NCI-H345 (cell line): Measurements from ENCODE around the gene LRRC59.
A peak's percentile ranks its signal among the peaks of the same experiment; 100 is the strongest.
"Not testable (repeated sequence)": the region's sequence is repeated elsewhere in the genome, so short reads cannot be mapped to it uniquely, and the experiment has no call there.

ENCODE experiments used
- DNase-seq: peaks from one replicate; lab custom pipeline; 2025; lab: John Stamatoyannopoulos, UW

LRRC59 gene

GRCh38 chr17:50424996-50425681, 27.8 kb upstream of the LRRC59 start:
- no peak for DNase-seq

GRCh38 chr17:50424246-50424995, 27.1 kb upstream of the LRRC59 start:
- DNase-seq = no peak

- no peak for DNase-seq
Observed at GRCh38 chr17:50423553-50424159, 26.3 kb upstream of the LRRC59 start.

- no peak for DNase-seq
Observed at GRCh38 chr17:50422738-50423137, 25.4 kb upstream of the LRRC59 start.

GRCh38 chr17:50421308-50422051, 24.2 kb upstream of the LRRC59 start:
- no peak for DNase-seq

DNA sequence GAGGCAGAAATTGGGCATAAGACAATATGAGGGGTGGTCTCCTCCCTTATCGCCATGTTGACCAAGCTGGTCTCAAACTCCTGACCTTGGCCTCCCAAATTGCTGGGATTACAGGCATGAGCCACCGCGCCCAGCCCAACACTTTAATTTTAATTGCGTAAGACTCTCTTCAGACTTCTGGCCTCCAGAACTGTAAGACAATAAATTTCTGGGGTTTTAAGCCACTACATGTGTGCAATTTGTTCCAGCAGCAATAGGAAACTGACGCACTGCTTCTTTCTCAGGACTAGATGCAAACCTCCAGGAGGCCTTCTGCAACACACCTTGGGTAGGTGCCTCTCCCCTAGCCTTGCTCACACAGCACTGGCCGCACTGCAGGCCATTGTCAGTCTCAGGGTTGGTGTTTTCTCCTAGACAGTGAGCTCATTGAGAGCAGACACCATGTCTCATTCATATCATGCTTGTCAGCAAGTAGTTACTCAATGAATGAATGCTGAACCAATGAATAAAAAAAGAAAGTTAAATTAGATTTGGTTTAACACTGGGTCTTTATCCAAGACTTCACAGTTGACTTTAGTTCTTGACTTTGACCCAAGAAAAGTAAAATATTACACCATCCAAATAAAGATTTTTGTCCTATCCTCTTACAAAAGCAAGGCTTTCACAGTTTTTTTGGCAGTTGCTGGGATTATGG, 23.2 kb upstream of the LRRC59 start:
- DNase-seq = no peak

GRCh38 chr17:50419577-50419976, 22.3 kb upstream of the LRRC59 start:
- not testable (repeated sequence) for DNase-seq

DNA sequence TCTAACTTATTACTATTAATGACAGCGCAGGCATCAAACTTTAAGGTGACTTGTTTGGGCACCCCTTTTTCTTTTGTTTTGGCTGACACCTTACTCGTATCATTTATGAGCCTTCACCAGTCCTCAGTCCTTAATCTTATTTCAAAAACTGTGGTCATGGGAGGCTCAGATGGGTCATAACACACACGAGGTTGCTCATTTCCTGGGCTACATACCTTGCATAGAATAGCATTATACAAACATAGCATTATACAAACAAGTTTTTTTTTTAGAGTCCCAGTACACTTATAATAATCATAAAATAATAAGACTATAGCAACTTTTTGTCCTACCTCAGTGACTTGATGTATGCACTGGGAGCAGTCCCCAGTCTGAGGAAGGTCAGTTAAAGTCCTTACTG, 17.5 kb upstream of the LRRC59 start:
- no peak for DNase-seq

GRCh38 chr17:50412188-50412732, 14.9 kb upstream of the LRRC59 start:
- DNase-seq = no peak

DNA sequence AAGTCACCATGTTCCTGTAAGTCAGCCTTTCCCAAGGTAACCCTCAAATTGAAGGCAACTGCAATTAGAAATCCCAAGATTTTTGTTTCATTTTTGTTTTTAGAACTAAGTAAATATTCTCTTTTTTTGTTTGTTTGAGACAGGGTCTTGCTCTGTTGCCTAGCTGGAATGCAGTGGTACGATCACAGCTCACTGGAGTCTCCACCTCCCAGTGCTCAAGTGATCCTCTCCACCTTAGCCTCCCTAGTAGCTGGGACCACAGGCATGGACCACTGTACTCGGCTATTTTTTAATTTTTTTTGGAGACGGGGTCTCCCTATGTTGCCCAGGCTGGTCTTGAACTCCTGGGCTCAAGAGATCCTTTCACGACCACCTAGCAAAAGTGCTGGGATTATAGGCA, 10.6 kb upstream of the LRRC59 start:
- DNase-seq = no peak

- DNase-seq = no peak
Observed at GRCh38 chr17:50406578-50406977, 9.3 kb upstream of the LRRC59 start.

- DNase-seq = not testable (repeated sequence)
Observed at GRCh38 chr17:50405351-50405750, 8.0 kb upstream of the LRRC59 start.

DNA sequence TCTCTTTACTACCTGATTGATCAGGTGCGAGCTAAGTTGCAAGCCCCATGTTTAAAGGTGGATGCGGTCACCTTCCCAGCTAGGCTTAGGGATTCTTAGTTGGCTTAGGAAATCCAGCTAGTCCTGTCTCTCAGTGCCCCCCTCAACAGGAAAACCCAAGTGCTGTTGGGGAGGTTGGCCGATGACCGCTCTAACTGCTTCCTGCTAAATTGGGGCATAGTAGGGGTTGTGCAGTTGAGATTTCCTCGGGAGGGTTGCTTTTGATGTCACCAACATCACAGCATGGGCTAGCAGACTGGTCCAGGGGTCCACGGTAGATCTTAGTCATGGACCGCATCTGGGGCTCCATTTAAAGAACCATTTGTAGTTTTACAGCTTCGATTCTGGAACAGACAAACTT, 2.3 kb upstream of the LRRC59 start:
- not testable (repeated sequence) for DNase-seq

GRCh38 chr17:50398672-50399071, 1.3 kb upstream of the LRRC59 start:
- DNase-seq = not testable (repeated sequence)

- DNase-seq = no peak
Observed at GRCh38 chr17:50397919-50398285, 579 bp upstream of the LRRC59 start.

DNA sequence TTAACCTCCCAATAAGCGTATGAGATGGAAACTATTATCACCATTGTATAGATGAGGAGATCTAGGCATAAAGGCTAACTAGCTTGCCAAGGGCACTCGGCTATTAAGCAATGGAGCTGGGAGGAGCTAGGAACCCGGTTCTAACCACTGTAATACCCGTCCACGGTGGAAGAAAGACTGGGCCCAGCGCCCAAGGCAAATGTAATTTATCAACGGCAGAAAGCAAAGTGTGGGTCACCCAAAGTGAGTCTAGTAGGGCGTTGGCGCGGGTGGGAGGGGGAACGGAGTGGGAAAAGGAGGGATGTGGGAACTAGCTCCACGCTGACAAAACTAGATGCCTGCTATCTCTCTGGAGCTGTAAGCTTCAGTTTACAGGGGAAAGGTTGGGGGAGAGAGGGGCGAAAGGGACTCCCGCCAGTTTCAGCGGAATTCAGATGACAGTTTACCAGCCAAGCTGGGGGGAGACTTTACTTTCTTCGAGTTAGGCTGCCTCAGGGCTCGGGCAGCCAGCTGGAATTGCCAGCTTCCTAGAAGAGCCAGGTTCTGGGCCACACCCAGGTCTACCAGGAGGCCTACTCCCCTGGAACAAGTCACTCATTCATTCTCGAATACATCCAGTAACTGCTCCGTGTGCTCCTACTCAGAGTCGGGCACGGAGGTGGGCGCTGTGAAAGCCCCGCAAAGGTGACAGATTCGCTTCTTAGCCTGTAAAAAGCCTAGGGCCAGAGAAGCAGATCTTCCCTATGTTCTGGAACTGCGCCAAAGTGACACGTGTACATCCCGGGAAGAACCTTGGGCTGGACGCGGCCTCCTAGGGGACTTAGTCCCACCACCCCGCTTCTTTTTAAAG, 837 bp downstream of the LRRC59 start:
- peak; percentile 31 for DNase-seq

DNA sequence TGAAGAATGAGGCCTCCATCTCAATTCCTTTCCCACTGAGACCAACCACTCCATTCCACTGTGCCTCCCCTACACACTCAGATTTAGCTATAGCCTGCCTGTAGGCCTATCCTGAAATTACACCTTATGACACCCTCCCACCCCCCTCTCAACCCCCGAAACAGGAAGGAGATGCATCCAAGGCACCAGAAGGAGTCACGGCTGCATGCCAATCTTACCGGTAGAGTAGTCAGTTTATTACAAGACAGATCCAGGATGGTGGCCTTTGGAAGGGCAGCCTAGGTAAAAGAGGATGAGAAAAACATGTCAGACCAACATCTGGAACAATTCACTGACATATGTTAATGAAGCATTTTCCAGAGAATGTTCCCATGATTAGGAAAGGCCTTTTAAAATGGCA, 2.6 kb downstream of the LRRC59 start:
- no peak for DNase-seq

DNA sequence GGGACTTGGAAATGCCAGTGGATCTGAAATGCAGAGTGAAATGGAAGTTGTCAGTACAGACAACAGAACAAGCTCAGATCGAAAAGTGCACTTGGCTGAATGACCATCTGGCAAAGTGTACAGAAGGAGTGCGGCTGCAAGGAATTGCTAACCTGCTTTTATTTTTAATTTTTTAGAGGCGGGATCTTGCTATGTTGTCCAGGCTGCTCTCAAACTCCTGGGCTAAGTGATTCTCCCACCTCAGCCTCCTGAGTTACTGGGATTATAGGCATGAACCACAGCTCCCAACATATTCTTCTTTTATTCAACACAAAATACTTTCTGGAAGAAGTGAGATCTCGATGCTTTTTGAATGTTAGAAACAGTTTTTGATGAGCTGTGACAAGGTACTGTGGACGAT, 3.6 kb downstream of the LRRC59 start:
- DNase-seq = no peak

DNA sequence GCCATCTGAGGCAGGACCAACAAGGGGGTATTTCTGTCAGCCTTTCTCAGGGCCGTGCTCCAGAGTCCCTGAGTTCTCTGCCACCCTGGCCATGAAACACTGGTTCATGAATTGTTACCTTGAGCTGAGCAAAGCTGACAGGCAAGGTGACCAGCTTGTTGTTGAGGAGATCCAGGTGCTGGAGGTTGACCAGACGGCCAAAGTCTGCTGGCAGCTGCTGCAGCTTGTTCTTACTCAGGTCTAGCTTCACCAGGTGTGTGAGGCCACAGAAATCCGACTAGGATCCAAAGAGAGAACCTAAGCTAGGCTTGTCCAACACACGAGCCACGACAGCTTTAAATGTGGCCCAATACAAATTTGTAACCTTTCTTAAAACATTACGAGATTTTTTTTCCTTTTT, 4.7 kb downstream of the LRRC59 start:
- no peak for DNase-seq

DNA sequence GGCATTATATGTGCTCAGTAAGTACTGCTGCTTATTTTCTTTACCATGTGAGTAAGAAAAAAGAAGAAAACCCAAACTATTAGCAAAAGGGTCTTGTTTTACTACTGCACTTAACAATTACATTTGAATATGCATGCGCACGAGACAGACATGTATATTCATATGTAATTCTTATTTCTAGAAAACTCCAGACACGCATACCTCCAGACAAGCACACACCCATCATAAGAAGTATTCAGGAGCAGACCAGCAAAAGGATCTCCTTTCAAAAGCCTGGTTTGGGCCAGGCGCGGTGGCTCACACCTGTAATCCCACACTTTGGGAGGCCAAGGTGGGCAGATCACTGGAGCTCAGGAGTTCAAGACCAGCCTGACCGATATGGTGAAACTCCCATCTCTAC, 7.8 kb downstream of the LRRC59 start:
- no peak for DNase-seq

- no peak for DNase-seq
Observed at GRCh38 chr17:50388728-50389127, 8.6 kb downstream of the LRRC59 start.
